Activated CD8-positive, alpha-beta memory T cell treated with anti-CD3 and anti-CD28 coated beads, Interleukin-2, amount 50 U/mL, for 4 hours (primary cell): Measurements from ENCODE around the gene MYLK2.

Source experiments
- DNase-seq: peaks from one replicate; pipeline ENCODE4 v3.0.0-alpha.2; 2020

The MYLK2 gene

DNA sequence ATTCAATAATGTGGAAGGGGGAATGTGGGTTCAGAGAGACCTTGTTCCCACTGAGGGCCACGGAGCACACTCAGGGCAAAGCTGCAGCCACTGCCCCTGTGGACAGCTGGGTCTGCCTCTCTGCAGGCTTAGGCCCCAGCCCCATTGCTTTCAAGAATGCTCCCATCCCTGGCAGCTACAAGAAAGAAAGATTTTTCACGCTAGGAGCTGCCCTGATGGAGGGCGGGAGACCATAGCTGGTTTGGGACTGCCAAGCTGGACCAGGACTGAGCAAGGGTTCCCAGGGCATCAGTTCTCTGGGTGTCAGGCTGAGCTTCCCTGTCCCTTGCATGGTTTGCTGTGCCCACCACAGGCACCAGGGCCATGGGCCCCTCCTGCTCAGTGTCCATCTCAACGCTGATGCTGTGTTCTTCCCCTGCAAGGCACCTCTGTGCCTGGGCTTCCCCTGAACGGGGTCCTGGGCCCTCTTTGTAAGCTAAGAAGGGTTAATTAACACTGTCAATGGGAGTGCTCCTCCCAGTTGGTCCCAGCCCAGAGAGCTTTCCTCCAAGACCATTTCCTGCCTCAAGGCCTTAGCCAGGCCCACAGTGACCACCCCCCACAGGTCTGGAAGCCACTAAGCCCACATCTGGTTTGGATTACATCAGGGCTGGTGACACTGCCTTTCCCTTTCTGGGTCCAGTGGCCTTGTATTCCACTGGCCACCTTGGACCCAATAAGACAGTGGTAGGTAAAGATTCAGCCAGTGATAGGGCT is 17.9 kb downstream of the MYLK2 start:
- no peak for DNase-seq

- no peak for DNase-seq
These were observed 18.8 kb downstream of the MYLK2 start for GRCh38 chr20:31837896-31838397.

- DNase-seq = no peak
These were observed 19.6 kb downstream of the MYLK2 start for GRCh38 chr20:31838646-31839292.

DNA sequence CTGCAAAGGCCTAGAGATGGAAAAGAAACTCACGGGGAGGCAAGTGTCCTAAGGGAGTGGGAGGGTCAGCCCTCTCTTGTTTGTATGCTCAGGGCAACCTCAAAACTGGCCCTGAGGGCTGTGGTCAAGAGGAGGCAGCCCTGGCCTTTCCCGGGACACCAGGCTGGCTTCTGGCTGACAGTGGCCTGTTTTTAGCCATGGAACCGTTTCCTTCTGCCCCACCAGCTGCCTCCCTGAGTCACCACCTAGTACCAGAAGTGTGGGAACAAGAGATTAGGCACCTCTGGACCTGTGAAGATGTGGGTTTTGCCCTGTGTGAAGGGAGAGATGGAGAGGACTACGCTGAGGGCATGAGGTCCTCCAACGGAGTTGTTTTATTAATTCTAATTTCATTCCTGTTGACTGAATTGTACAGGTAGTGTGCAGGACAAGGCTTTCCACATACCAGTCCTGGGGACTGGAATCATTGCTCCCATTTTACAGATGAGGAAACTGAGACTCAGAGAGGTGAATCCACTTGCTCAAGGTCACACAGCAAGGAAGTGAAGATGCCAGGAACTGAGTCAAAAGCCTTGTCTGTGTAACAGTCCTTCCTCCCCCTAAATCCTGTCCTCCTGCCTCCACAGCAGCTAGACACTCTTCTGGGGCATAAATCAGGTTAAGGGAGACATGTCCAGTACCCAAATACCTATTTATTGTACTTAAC is 20.8 kb downstream of the MYLK2 start:
- DNase-seq = no peak

- DNase-seq = no peak
These were observed 22.0 kb downstream of the MYLK2 start for GRCh38 chr20:31840906-31841816.

GRCh38 chr20:31841928-31842327 is 22.8 kb downstream of the MYLK2 start:
- DNase-seq = no peak

GRCh38 chr20:31842471-31843157 is 23.5 kb downstream of the MYLK2 start:
- no peak for DNase-seq

DNA sequence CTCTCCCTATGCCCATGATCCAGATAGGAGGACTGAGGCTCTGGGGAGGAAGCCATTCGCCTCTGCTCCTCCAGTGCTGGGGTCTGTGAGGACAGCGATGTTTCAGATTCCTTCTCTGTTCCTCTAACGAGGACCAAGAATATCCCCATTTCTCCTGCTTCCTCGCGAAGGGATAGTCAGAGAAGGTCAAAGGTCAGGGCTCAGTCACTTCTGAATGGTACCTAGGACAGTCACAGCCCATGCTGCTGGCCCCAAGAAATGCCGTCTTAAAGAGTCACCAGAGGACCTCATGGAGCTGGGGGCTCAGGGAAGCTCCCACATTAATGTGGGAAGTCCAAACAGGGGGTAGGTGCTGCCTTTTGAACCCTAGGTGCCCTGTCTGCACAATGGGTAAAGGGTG is 24.1 kb downstream of the MYLK2 start:
- DNase-seq = no peak

DNA sequence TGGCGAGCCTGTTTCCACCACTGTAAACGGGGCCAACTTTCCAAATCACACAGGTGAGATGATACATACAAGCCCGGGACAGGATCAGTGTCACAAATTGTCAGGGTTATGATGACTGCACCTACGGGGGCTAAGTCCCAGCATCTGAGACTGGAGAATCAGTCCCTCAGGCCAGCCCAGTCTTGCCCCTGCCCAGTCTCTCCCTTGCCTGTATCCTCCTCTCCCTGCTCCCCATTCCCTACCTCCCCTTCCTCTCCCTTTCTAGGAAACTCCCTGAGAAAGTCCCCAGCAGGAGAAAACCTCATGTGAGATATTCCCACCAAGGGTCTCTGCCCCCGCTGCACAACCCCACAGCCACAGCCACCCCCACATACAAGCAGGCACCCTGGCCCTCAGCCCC is 24.7 kb downstream of the MYLK2 start:
- DNase-seq = no peak

DNA sequence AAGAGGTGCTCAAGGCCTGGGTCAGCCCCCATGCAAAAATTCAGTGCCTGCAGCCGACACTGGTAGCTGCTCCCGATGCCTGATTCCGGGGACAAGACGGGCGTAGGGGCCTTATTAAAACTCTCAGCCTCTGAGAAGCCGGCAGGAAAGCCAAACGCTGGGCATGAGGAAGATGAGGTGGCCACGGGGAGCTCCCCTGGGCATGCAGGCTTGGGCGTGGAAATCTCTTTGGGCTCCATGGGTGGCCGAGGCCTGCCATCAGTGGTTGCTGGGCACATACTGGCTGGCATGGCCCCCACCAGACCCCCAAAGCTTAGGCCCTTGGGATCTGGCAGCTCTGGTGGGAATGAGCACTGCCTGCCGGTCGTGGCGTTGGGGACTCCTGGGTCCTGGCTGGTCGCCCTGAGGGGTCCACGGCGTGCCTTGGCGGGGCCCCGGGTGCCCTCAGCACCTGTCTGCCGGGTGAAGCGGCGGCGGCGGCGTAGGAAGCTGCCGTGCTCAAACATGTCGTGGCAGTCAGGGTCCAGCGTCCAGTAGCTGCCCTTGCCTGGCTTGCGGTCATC is 25.7 kb downstream of the MYLK2 start:
- no peak for DNase-seq

DNA sequence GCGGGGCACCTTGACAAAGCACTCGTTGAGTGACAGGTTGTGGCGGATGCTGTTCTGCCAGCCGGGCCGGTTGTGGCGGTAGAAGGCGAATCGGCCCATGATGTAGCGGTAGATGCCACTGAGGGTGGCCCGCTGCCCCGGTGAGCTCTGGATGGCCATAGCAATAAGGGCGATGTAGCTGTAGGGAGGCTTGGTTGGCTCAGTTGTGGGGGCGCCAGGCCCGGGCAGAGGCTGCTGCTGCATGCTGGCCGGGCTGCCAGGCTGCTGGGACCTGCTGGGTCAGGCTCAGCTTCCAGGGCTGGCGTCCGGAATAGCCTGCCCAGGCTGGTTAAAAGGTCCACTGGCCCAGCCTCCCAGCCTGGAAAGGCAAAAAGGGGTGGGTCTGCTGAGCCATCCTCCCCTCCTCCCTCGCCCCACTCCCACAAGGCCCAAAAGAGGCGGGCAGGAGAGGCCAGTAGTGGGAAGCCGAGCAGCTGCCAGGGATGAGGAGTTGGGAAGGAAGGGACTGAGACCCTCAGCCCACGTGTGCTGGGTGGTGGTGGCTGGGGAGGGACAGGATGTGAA is 26.2 kb downstream of the MYLK2 start, which contains the start of gene FOXS1:
TSS of gene FOXS1 (minus strand) at position 305 of the 564 bp plus-strand sequence. CDS start at position 243, 62 bp downstream.
- DNase-seq = no peak

GRCh38 chr20:31846793-31847138 is 27.6 kb downstream of the MYLK2 start:
- no peak for DNase-seq

- no peak for DNase-seq
These were observed 29.2 kb downstream of the MYLK2 start for GRCh38 chr20:31848088-31848999.

DNA sequence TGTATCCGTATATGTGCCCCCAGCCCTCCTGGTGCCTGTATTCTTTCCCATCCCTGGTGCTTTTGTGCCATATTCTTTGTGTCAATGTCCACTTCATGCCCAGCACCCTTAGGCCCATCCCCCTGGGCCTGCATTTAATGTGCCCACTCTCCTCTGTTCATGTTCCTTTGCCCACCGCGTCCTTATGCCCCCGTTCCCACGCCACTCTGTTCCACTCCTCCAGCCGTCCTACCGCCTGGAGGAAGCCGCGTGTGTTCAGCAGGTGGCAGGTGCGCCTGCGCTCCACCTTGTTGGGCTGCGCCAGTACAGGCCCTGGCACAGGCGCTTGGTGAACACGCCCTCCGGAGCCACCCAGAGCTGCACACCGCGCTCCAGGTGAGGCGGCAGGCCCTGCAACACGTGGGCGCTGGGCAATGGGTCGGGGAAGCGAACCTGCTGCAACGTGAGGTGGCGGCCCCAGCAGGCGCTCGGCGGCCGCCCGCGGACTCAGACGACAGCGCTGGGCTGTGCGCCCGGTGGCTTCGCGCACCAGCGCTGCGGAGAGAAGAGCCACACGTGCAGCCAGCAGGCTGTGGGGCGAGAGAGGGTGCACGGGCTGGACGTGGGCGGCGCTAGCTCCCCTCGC is 30.3 kb downstream of the MYLK2 start:
- no peak for DNase-seq

DNA sequence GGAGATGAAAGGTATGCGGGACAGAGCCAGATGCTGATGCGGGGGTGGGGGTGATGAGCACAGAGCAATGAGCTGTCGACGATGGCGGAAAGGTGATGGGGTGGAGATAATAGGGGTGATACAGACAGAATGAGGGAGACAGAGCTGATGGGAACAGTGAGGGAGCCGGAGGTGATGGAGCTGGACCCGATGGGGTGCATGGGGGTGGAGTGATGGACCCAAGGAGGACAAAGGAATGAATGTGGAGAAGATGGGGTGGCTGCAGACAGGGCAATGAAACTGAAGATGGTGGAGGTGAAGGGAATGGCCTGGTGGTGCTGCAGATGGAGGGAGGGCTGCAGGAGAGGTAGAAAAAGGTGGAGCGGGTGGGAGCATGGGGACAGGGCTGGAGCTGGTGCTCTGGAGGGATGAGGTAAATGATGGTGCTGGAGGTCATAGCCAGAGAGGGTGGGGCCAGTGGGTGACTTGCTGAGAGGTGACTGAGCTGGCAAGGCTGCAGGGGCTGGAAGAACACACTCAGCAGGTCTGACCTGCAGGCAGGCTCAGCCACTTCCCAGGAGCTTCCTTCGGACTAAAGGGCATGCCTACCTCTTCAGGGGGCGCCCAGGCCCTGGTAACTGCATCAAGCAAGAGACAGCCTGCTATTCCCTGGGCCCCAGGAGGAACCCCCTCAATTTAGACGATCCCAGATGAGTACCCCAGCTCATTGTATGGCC is 32.2 kb downstream of the MYLK2 start:
- no peak for DNase-seq

- DNase-seq = no peak
These were observed 34.3 kb downstream of the MYLK2 start for GRCh38 chr20:31853481-31853880.

DNA sequence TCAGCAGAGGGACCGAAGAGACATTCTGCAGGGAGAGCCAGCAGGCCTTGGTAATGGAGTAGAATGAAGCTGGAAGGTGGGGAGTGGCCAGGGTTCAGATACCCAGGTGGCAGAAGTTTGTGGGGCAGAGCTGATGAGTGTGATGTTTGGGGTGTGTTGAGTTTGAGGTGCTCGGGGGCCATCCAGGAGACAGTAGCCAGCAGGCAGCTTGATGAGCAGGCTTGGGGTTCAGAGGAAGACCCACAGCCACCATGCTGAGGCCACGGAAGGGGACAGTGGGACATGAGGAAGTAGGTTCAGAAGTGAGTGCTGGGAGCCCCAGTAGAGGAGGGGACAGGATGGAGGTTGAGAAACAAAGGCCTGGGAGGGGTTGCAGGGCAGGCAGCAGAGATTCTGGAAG is 37.4 kb downstream of the MYLK2 start:
- DNase-seq = no peak

- no peak for DNase-seq
These were observed 39.0 kb downstream of the MYLK2 start for GRCh38 chr20:31857861-31858759.
